ENCODE measurements around the gene TRAF7. TPM values are rescaled to one million over a fixed set of nuclear protein-coding genes. Genes with fewer than 3 reads are reported as not detected.

TRAF7 gene
- total and polyA plus RNA-seq, 2 of the 8 experiments (the other 6 are each of a cell fraction or from before 2014, with no cell fraction given), result 96.8 to 148 TPM

- Histone ChIP-seq H3K4me2 (ENCODE audit: insufficient read depth in 1 of 2, low read depth in 2 of 2, low read length in 2 of 2) (peak overlapping the region; percentile 52 to 97), H4K8ac (ENCODE audit: extremely low read depth, insufficient read depth, low read length) (no peak overlapping the region), H4K5ac (ENCODE audit: insufficient read length, low read depth, low read length) (no peak overlapping the region), H2BK5ac (ENCODE audit: low read depth, low read length) (no peak overlapping the region), H2BK120ac (replicated peaks; ENCODE audit: low read depth, low read length) (no peak overlapping the region), H3K27ac (ENCODE audit: low read depth, low read length) (no peak overlapping the region; the same call in 1 of the 2 replicates), H3K4me1 (replicated peaks in 1 of 4; ENCODE audit: control insufficient read depth in 3 of 4, insufficient read depth in 4 of 4, low read length in 3 of 4) (peaks cover 0 to 10% (median 3%) of the 10 kb centered on the region in 4 experiments; a peak in 4 of 7 replicates), H3K79me2 (ENCODE audit: control insufficient read depth in 1 of 2, insufficient read depth in 2 of 2, low read length in 2 of 2) (no peaks in the 10 kb centered on the region), H3K18ac (ENCODE audit: extremely low read depth, low read length) (no peak overlapping the region), H4K91ac (replicated peaks; ENCODE audit: insufficient read length, low read length) (no peak overlapping the region), H3K79me1 (ENCODE audit: low read depth, low read length) (no peaks in the 10 kb centered on the region), H2BK20ac (ENCODE audit: low read length) (no peak overlapping the region), H3K27me3 (replicated peaks in 1 of 4; ENCODE audit: control insufficient read depth in 3 of 4, extremely low read depth in 1 of 4, insufficient read depth in 3 of 4, low read length in 3 of 4) (peaks cover 4 to 32% (median 24%) of the 10 kb centered on the region in 4 experiments), H2BK12ac (ENCODE audit: low read depth, low read length) (no peak overlapping the region), H3K23me2 (ENCODE audit: low read depth, low read length) (peaks cover 8% of the 10 kb centered on the region; the same call in 1 of the 2 replicates), H3K36me3 (ENCODE audit: control insufficient read depth in 2 of 4, insufficient read depth in 4 of 4, low read length in 3 of 4) (no peaks in the 10 kb centered on the region), H3K9me3 (ENCODE audit: insufficient read depth in 2 of 2, low read depth in 1 of 2, low read length in 1 of 2) (no peaks in the 10 kb centered on the region), H3K4ac (replicated peaks; ENCODE audit: insufficient read length, low read depth, low read length) (no peak overlapping the region), H4K20me1 (replicated peaks in 1 of 2; ENCODE audit: control insufficient read depth in 1 of 2, insufficient read depth in 2 of 2, low read length in 2 of 2) (peaks cover 4 to 14% of the 10 kb centered on the region in 2 experiments), H3K9ac (replicated peaks in 1 of 4; ENCODE audit: extremely low read depth in 1 of 4, low read depth in 3 of 4, low read length in 3 of 4) (no peak overlapping the region), H3K14ac (ENCODE audit: insufficient read length) (no peak overlapping the region), H3K4me3 (ENCODE audit: extremely low read depth in 1 of 4, insufficient read depth in 2 of 4, low read depth in 3 of 4, low read length in 4 of 4) (peak overlapping the region; percentile 39 to 74 (median 48); a peak in 7 of 8 replicates), H3K23ac (ENCODE audit: insufficient read length) (no peak overlapping the region), H3K56ac (replicated peaks; ENCODE audit: insufficient read length, low read depth, low read length) (no peak overlapping the region), H2AFZ (ENCODE audit: low read length) (no peak overlapping the region), H2AK5ac (ENCODE audit: low read depth, low read length) (no peak overlapping the region), H2BK15ac (ENCODE audit: low read length) (no peak overlapping the region)
- DNase-seq (ENCODE audit: low read depth in 1 of 2, low spot score in 2 of 2) (peak in 1 of 2 experiments; percentile 80), FAIRE-seq (peak; percentile 97)
- POLR2A ChIA-PET (ENCODE audit: partially characterized antibody), result interaction anchor here (0.7 to 6.9 kb wide), 21 partner anchors 8 to 306 kb away, joined by 3 to 63 read pairs (median 4); partner anchors contain the start of genes BRICD5, DNASE1L2, ECI1 and MLST8
- WGBS, 2 experiments (ENCODE audit: extremely low coverage in 1 of 2, insufficient coverage in 1 of 2, insufficient read length in 1 of 2, insufficient replicate concordance in 2 of 2, low coverage in 1 of 2, low lambda C conversion rate in 2 of 2, missing lambda C conversion rate in 1 of 2), result 26% methylated on average over 9 of the region's 10 CpGs; no CpG with 5 or more reads in 1 of the 2 experiments
- CTCF ChIA-PET (ENCODE audit: partially characterized antibody), result interaction anchor here (0.6 to 3.2 kb wide), 39 partner anchors 9 to 455 kb away, joined by 3 to 26 read pairs (median 4); partner anchors contain the start of genes BRICD5, DNASE1L2, E4F1 and ECI1
- TF ChIP-seq CTCF (IDR thresholded peaks at IDR 0.05; ENCODE audit: control extremely low read depth in 1 of 3, insufficient read depth in 1 of 3, low read depth in 1 of 3, low read length in 3 of 3) (peak; percentile 72 to 98 (median 85)), NANOG (IDR thresholded peaks at IDR 0.05; ENCODE audit: insufficient read depth, low read depth, low read length, poor library complexity, severe bottlenecking) (no peak), POU5F1 (IDR thresholded peaks at IDR 0.05; ENCODE audit: low read depth, low read length) (no peak), SRF (IDR thresholded peaks at IDR 0.05; ENCODE audit: low read depth, low read length) (no peak), CBX5 (IDR thresholded peaks at IDR 0.05; ENCODE audit: low read depth, low read length) (no peak), KDM4A (IDR thresholded peaks at IDR 0.05; ENCODE audit: low read depth, low read length, severe bottlenecking) (peak; percentile 8), TAF1 (IDR thresholded peaks at IDR 0.05; ENCODE audit: low read depth, low read length) (no peak), GABPA (IDR thresholded peaks at IDR 0.05; ENCODE audit: borderline replicate concordance, insufficient read depth, low read length) (no peak), TCF12 (IDR thresholded peaks at IDR 0.05; ENCODE audit: low read depth, low read length) (0 out of 2 replicates have a peak, but pooled peaks have one; percentile 75)
Observed at GRCh38 chr16:2194852-2195321, 39.3 kb downstream of the TRAF7 start.
